ENCODE measurements around the gene CD19.
"Not testable (repeated sequence)": the region's sequence is repeated elsewhere in the genome, so short reads cannot be mapped to it uniquely, and the experiment has no call there.

CD19 gene

GRCh38 chr16:28931801-28932225 is at the start of gene CD19:
TSS of gene CD19 (plus strand) at chr16:28931971. CDS start at chr16:28932001, 30 bp downstream.
- DNase-seq: no peak

- DNase-seq: no peak
These were observed 49.1 kb upstream of the CD19 start for GRCh38 chr16:28882551-28883160.

GRCh38 chr16:28883221-28883996 is 48.4 kb upstream of the CD19 start:
- no peak for DNase-seq

GRCh38 chr16:28884045-28884444 is 47.7 kb upstream of the CD19 start:
- no peak for DNase-seq

GRCh38 chr16:28886945-28887344 is 44.8 kb upstream of the CD19 start:
- no peak for DNase-seq

- DNase-seq: not testable (repeated sequence)
These were observed 41.4 kb upstream of the CD19 start for GRCh38 chr16:28890355-28890754.

GRCh38 chr16:28891964-28892890 is 39.5 kb upstream of the CD19 start:
- no peak for DNase-seq

- DNase-seq: no peak
These were observed 38.5 kb upstream of the CD19 start for GRCh38 chr16:28893291-28893690.

GRCh38 chr16:28895609-28896008 is 36.2 kb upstream of the CD19 start:
- DNase-seq: no peak

GRCh38 chr16:28897826-28898225 is 33.9 kb upstream of the CD19 start:
- no peak for DNase-seq

GRCh38 chr16:28898266-28898665 is 33.5 kb upstream of the CD19 start:
- DNase-seq: no peak

GRCh38 chr16:28898942-28899341 is 32.8 kb upstream of the CD19 start:
- no peak for DNase-seq

GRCh38 chr16:28899882-28900590 is 31.7 kb upstream of the CD19 start:
- DNase-seq: no peak

- DNase-seq: no peak
These were observed 31.2 kb upstream of the CD19 start for GRCh38 chr16:28900601-28901000.

GRCh38 chr16:28901862-28902261 is 29.9 kb upstream of the CD19 start:
- DNase-seq: no peak

GRCh38 chr16:28902909-28903308 is 28.9 kb upstream of the CD19 start:
- DNase-seq: no peak

- no peak for DNase-seq
These were observed 28.3 kb upstream of the CD19 start for GRCh38 chr16:28903344-28904042.

- DNase-seq: no peak
These were observed 27.4 kb upstream of the CD19 start for GRCh38 chr16:28904363-28904762.

- no peak for DNase-seq
These were observed 26.9 kb upstream of the CD19 start for GRCh38 chr16:28904828-28905227.

- no peak for DNase-seq
These were observed 26.5 kb upstream of the CD19 start for GRCh38 chr16:28905229-28905754.

- DNase-seq: no peak
These were observed 25.9 kb upstream of the CD19 start for GRCh38 chr16:28905800-28906372.
